Measurements from ENCODE around the gene LSP1. TPM values are rescaled to one million over a fixed set of nuclear protein-coding genes. Genes with fewer than 3 reads are reported as not detected.

LSP1 gene
- total and polyA plus RNA-seq, 4 donors: 5.0 to 7.7 (median 5.7) TPM

GRCh38 chr11:1848640-1849430 is 4.0 kb upstream of the LSP1 start:
- Histone ChIP-seq H3K4me1 (ENCODE audit: control insufficient read depth in 4 of 4, insufficient read depth in 4 of 4, low read length in 3 of 4) (peaks cover 0 to 7% (median 3%) of the 10 kb centered on the region in 4 donors), H3K27ac (ENCODE audit: low read depth in 1 of 2, low read length in 2 of 2) (no peak overlapping the region), H3K9me3 (ENCODE audit: control insufficient read depth in 4 of 4, low read length in 3 of 4) (no peaks in the 10 kb centered on the region), H3K27me3 (ENCODE audit: control insufficient read depth in 4 of 4, insufficient read depth in 4 of 4, low read length in 3 of 4) (no peaks in the 10 kb centered on the region), H3K36me3 (ENCODE audit: control insufficient read depth in 4 of 4, insufficient read depth in 3 of 4, low read depth in 1 of 4, low read length in 3 of 4) (no peaks in the 10 kb centered on the region), H3K9ac (ENCODE audit: low read depth in 1 of 2, low read length in 2 of 2) (no peak overlapping the region), H3K4me3 (ENCODE audit: low read depth in 1 of 3, low read length in 3 of 3) (no peak overlapping the region)
- no peak for DNase-seq (ENCODE audit: low spot score)
- TF ChIP-seq HNF4G (IDR thresholded peaks at IDR 0.05) (no peak), JUND (IDR thresholded peaks at IDR 0.05) (no peak), TAF1 (conservative IDR thresholded peaks at IDR 0.05) (no peak), FOXA1 (IDR thresholded peaks at IDR 0.05) (no peak)
- 93% methylated on average over 19 of the region's 19 CpGs for WGBS

DNA sequence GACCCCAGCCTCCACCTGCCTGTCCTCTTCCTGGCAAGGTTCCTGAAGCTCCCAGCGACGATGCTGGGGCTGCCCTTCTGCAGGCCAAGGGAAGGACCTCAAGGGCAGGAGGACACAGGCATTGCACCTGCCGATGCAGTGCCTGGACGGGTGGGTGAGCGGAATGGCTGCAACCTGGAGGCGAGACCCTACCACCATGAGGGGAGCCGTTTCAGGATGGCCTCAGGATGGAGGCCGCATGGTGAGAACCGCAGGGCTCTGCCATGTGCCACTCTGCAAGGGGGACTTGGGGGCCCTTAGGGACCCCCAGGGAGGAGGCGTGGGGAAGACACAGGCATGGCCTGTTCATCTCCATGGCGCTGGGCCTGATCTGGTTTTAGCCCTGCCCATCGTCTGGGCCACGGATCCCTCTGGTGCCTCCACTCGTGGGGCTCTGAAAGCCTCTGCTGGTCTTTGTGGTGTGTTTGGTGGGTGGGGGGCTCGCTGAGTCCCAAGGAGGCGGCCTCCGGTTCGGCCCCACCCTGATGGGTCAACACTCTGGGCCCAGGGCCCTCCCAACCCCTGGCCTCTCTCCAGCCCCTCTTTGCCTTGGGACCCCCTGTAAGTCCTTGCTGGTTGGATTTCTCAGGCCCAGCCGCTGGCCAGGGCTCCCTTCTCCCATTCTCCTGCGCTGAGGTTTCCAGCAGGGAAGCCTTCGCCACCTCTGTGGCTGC is 1.3 kb upstream of the LSP1 start:
- no peaks in the 10 kb centered on the region for H3K36me3 ChIP-seq (ENCODE audit: control insufficient read depth in 4 of 4, insufficient read depth in 3 of 4, low read depth in 1 of 4, low read length in 3 of 4)
- H3K4me1 ChIP-seq (ENCODE audit: control insufficient read depth in 4 of 4, insufficient read depth in 4 of 4, low read length in 3 of 4): peaks cover 0 to 4% (median 1%) of the 10 kb centered on the region in 4 donors
- peak overlapping the region; percentile 65 to 76 for H3K27ac ChIP-seq (ENCODE audit: low read depth in 1 of 2, low read length in 2 of 2)
- H3K4me3 ChIP-seq (ENCODE audit: low read depth in 1 of 3, low read length in 3 of 3): no peak overlapping the region
- no peaks in the 10 kb centered on the region for H3K9me3 ChIP-seq (ENCODE audit: control insufficient read depth in 4 of 4, low read length in 3 of 4)
- DNase-seq (ENCODE audit: low spot score): no peak
- WGBS: 94% methylated on average over 21 of the region's 21 CpGs
- H3K27me3 ChIP-seq (ENCODE audit: control insufficient read depth in 4 of 4, insufficient read depth in 4 of 4, low read length in 3 of 4): no peaks in the 10 kb centered on the region
- TF ChIP-seq MAX (IDR thresholded peaks at IDR 0.05) (no peak), GABPA (IDR thresholded peaks at IDR 0.05 in 1 of 2, conservative IDR thresholded peaks at IDR 0.05 in 1 of 2) (no peak), YY1 (IDR thresholded peaks at IDR 0.05) (no peak), ZBTB33 (IDR thresholded peaks at IDR 0.05) (no peak), RXRA (IDR thresholded peaks at IDR 0.05) (no peak), FOXA2 (IDR thresholded peaks at IDR 0.05) (no peak), TAF1 (conservative IDR thresholded peaks at IDR 0.05) (no peak), RAD21 (IDR thresholded peaks at IDR 0.05) (no peak), CTCF (IDR thresholded peaks at IDR 0.05; ENCODE audit: low read depth, low read length, missing input control) (no peak), SP1 (IDR thresholded peaks at IDR 0.05) (no peak), ATF3 (IDR thresholded peaks at IDR 0.05) (no peak), EGR1 (IDR thresholded peaks at IDR 0.05; ENCODE audit: low read depth in 2 of 2) (no peak), FOXA1 (IDR thresholded peaks at IDR 0.05) (no peak), JUND (IDR thresholded peaks at IDR 0.05) (no peak), HNF4A (conservative IDR thresholded peaks at IDR 0.05) (no peak), NR2F2 (IDR thresholded peaks at IDR 0.05) (no peak), HNF4G (IDR thresholded peaks at IDR 0.05) (no peak)
- TF ChIP-seq, protein P1, sequence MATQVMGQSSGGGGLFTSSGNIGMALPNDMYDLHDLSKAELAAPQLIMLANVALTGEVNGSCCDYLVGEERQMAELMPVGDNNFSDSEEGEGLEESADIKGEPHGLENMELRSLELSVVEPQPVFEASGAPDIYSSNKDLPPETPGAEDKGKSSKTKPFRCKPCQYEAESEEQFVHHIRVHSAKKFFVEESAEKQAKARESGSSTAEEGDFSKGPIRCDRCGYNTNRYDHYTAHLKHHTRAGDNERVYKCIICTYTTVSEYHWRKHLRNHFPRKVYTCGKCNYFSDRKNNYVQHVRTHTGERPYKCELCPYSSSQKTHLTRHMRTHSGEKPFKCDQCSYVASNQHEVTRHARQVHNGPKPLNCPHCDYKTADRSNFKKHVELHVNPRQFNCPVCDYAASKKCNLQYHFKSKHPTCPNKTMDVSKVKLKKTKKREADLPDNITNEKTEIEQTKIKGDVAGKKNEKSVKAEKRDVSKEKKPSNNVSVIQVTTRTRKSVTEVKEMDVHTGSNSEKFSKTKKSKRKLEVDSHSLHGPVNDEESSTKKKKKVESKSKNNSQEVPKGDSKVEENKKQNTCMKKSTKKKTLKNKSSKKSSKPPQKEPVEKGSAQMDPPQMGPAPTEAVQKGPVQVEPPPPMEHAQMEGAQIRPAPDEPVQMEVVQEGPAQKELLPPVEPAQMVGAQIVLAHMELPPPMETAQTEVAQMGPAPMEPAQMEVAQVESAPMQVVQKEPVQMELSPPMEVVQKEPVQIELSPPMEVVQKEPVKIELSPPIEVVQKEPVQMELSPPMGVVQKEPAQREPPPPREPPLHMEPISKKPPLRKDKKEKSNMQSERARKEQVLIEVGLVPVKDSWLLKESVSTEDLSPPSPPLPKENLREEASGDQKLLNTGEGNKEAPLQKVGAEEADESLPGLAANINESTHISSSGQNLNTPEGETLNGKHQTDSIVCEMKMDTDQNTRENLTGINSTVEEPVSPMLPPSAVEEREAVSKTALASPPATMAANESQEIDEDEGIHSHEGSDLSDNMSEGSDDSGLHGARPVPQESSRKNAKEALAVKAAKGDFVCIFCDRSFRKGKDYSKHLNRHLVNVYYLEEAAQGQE (IDR thresholded peaks at IDR 0.05): no peak
- no peak overlapping the region for H3K9ac ChIP-seq (ENCODE audit: low read depth in 1 of 2, low read length in 2 of 2)

All from liver (tissue), 9 donors.